GM19452 (cell line): ENCODE data around the gene ZDHHC14.
"Not testable (repeated sequence)": the region's sequence is repeated elsewhere in the genome, so short reads cannot be mapped to it uniquely, and the experiment has no call there.

Experiments
- ATAC-seq: cut with Tn5 transposase; IDR thresholded peaks from one replicate; pipeline ENCODE4 v1.9.1; 2021; ENCODE audit not compliant: unreplicated experiment

The ZDHHC14 gene

GRCh38 chr6:157590654-157591053 lies 209.7 kb downstream of the ZDHHC14 start:
- not testable (repeated sequence) for ATAC-seq

GRCh38 chr6:157592541-157592940 lies 211.6 kb downstream of the ZDHHC14 start:
- no peak for ATAC-seq

- no peak for ATAC-seq
Measured at GRCh38 chr6:157592980-157593379, 212.0 kb downstream of the ZDHHC14 start.

DNA sequence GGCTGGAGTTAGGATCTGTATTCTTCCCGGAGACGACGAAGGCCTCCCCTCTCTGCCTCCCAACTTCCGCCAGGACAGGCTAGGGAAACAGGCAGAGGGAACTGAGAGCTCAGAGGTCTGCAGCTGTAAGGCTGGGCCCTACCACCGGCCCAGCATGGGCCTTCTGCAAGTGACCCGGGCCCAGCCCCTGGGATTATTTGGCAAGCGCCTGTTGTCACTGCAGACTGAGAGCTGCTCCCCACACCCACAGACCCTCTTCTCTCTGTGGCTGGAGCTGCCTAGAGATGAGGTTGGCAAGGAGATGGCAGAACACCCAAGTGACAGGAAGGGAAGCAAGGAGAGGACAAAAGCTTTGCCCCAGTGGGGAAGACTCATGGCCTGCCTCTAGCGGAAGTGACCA lies 212.6 kb downstream of the ZDHHC14 start:
- ATAC-seq, result no peak

GRCh38 chr6:157594292-157594691 lies 213.3 kb downstream of the ZDHHC14 start:
- ATAC-seq, result no peak

DNA sequence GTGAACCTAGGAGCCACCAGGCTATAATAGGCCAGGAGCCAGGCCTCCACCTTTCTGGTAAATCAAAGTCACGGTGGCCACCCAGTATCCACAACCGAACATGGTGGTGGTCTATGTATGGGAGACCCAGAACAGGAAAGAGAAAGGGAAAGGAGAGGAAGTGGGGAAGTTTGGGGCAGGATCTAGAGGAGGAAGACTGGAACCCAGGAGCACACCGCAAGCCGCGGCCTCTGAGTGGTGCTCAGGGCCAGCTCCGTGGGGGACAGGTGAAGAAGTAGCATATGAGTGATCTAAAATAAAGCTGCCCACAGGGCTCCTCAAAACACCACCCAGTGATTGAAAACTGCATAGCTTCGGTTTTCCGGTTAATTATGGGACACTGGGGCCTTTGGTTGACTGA lies 214.8 kb downstream of the ZDHHC14 start:
- no peak for ATAC-seq

DNA sequence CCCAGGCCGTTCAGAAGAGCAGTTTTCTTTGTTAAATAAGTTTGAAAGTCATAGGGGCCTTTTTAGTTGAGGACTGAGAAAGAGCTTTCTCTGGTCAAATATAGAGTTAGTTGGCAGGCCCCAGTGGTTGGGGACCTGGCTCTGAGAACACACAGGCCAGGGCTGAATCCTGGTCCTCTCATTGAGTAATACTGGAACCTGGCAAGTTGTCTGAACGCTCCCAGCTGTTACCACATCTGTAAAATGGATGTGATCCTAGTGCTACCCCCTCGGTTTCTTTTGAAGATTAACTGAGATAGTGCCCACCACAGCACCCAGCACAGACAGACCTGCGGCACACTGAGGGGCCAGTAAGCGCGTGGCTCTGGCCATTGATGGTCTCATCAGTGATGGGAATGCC lies 215.5 kb downstream of the ZDHHC14 start:
- ATAC-seq, result no peak

- no peak for ATAC-seq
Measured at GRCh38 chr6:157596886-157597285, 215.9 kb downstream of the ZDHHC14 start.

DNA sequence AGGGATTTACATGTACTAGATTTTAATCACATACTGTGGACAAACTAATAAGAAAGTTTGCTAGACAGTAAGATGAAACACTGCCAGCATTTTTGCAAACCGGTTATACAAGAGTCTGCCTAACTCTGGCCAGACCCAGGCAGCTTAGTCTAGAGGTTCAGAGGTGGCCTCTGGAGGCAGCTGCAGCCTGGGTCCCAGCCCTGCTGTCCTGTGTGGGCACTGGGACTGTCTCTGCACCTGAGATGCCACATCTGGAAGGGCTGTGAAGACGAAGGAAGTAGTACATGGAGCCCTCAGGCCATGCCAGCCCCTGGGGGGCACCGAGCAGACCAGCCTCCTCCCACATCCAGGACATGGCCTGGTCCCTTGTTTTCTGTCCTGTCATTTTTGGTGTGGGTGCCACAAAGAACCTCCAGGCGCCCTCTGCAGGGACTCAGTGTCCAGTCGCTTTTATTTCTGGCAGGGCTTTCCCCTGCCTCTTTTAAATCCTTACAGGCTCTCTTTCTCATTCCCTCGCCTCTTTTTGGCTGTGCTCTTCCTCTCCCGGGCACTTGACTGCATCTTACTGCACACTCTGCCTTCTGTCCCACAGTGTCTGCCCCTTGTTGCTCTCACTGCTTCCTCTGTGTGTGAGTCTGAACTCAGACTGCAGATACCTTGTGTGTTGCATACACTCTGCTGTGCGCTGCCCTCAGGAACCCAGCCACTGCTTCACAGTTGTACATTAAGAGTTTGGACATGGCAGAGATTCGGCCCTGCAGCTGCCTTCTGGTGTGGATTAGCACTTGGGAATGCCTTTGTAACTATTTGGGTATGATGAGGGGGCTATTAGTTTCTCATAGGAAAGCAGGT lies 216.7 kb downstream of the ZDHHC14 start:
- ATAC-seq, result no peak

GRCh38 chr6:157599191-157599590 lies 218.2 kb downstream of the ZDHHC14 start:
- ATAC-seq, result no peak

DNA sequence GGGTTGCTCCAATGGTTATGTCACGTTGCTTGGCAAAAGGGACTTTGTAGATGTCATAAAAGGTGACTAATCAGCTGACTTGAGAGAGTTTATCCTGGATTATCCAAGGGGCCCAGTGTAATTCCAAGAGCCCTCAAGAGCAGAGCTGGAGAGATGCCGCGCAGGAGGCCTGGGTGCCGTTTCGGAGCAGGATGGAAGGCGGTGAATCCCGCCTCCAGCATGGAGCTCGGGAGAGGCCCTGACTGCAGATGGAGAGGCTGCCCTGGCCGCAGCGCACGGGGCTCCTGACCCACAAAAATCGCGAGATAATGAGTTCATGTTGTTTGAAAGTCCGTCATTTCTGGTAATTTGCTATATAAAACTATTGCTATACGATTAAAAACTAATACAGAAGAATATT lies 219.8 kb downstream of the ZDHHC14 start:
- ATAC-seq, result no peak

DNA sequence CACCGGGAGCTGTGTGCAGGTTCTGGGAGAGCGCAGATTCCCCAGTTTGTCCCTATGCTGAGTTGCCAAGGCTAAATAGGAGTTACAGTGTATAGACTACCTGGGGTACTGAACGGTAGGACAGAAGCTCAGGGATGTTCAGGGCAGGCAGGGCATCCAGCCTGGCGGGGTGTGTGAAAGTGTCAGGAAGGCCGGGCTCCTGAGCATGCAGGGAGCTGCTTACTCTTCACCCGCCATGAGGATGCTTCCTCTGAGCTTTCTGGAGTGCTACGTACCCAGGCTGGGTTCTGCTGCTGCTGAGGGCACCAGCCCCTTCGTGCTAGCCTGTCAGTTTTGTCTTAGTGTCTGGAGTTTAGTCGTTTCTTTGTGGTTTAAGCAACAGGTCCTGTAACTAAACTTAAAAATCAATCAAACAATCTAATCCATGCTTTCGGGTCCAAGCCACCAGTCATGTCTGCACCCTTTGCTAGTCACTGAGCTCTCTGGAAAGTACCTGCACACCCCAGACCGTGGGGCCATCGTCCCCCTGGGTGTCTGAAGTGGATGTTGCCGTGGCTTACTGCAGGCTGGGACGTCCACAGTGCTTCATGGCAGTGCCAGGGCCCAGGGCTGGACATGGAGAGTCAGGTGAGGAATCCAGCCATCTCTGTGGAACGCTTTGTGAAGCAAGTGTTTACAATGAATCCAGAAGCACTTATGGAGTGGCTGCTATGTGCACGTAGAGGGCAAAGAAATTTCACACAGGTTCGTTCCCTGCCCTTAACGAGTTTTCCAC lies 221.7 kb downstream of the ZDHHC14 start:
- ATAC-seq, result no peak

DNA sequence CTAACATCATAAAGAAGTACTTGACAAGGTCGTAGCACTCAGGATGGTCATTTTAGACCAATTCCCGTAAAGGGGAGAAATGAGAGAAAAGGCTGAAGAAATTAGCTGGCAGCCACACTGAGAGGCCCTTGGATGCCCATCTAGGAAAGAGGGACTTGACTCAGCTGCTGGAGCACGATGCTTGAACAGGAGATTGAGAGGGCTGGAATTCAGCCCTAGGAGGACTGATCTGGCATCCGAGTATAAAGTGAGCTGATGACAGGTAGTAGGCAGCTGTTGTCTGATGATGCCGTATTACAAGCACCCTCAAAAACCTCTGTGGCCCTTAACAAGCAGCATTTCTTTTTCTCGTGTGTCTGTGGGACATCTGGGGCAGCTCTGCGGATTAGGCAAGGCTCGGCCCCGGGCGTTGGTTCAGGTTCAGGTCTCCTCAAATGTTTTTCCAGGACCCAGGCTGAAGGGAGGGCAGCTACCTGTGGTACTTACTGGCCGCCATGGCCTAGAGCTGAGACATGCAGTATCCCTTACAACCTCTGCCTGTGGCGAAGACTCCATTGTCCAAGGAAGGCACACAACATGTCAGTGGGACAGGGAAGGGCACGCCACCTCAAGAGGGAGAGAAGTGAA lies 222.4 kb downstream of the ZDHHC14 start:
- no peak for ATAC-seq

DNA sequence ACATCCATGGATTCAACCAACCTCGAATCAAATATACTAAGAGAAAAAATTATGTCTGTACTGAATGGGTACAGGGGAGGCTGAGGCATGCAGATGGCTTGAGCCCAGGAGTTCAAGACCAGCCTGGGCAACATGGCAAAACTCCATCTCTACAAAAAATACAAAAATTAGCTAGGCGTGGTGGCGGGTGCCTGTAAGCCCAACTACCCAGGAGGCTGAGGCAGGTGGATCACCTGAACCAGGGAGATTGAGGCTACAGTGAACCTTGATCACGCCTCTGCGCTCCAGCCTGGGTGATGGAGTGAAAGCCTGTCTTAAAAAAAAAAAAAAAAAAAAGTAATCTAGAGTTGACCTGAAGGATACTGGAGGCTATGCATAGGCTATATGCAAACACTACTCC lies 223.0 kb downstream of the ZDHHC14 start:
- ATAC-seq, result no peak

- no peak for ATAC-seq
Measured at GRCh38 chr6:157604816-157605215, 223.8 kb downstream of the ZDHHC14 start.

- ATAC-seq, result no peak
Measured at GRCh38 chr6:157605484-157605883, 224.5 kb downstream of the ZDHHC14 start.

DNA sequence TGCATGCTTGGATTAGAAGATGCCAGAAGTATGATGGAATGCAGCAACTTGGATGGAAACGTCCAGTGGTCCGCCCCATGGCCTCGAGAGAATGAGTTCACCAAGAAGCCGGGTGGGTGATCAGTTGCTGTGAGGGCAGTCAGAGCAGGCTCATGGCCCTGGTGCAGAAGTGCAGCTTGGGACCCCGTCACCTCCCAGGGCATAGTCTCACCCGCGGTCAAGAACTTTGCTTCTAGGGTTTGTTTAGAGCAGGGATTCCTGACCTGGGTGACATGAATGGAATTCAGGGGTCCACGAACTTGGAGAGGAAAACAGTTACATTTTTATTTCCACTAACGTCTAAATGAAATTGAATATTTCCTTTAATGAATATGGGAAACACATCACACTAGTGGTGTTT lies 225.5 kb downstream of the ZDHHC14 start:
- no peak for ATAC-seq

GRCh38 chr6:157607317-157608109 lies 226.5 kb downstream of the ZDHHC14 start:
- peak; percentile 55 for ATAC-seq

- ATAC-seq, result no peak
Measured at GRCh38 chr6:157608221-157609075, 227.5 kb downstream of the ZDHHC14 start.

DNA sequence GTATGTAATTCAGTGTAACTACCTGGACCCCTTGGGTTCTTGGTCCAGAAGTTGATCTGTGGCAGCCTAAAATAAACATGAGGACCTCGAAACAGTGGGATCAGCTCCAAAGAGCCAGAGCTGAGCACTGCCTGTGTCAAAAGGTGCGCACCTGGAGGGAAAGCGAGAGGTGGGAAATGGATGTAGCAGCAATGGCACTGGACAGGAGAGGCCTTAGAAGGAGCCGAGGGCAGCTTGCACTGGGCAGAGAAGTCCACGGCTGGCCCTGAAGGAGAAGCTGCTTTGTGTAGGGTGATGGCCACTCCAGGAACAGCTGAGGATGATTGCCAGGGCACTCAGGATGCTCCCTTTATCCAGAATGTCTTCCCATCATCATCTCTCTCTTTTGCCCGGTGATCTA lies 228.1 kb downstream of the ZDHHC14 start:
- no peak for ATAC-seq
